ENCODE measurements around the gene UBASH3A. TPM values are rescaled to one million over a fixed set of nuclear protein-coding genes. Genes with fewer than 3 reads are reported as not detected.

The UBASH3A gene
- total RNA-seq, 1 donor from 2014 or later, result not detected

GRCh38 chr21:42379426-42380215 is 24.1 kb upstream of the UBASH3A start:
- no peak for TF ChIP-seq CTCF (IDR thresholded peaks at IDR 0.05; ENCODE audit: partially characterized antibody, unreplicated experiment)
- peaks cover 3% of the 10 kb centered on the region for H3K9me3 Mint-ChIP-seq (ENCODE audit: unreplicated experiment)
- peaks cover 4% of the 10 kb centered on the region for H3K27me3 Mint-ChIP-seq (ENCODE audit: unreplicated experiment)
- peak; percentile 4 for DNase-seq
- no peak overlapping the region for H3K27ac Mint-ChIP-seq (ENCODE audit: unreplicated experiment)
- H3K36me3 Mint-ChIP-seq (ENCODE audit: unreplicated experiment), result peaks cover 7% of the 10 kb centered on the region
- no peak overlapping the region for H3K4me3 Mint-ChIP-seq (ENCODE audit: unreplicated experiment)
- H3K4me1 Mint-ChIP-seq (ENCODE audit: low read depth, unreplicated experiment), result no peaks in the 10 kb centered on the region

- Mint-ChIP-seq H3K27ac (ENCODE audit: unreplicated experiment) (no peak overlapping the region), H3K4me1 (ENCODE audit: low read depth, unreplicated experiment) (no peaks in the 10 kb centered on the region), H3K4me3 (ENCODE audit: unreplicated experiment) (no peak overlapping the region), H3K9me3 (ENCODE audit: unreplicated experiment) (peaks cover 3% of the 10 kb centered on the region), H3K36me3 (ENCODE audit: unreplicated experiment) (peaks cover 7% of the 10 kb centered on the region), H3K27me3 (ENCODE audit: unreplicated experiment) (peaks cover 4% of the 10 kb centered on the region)
- DNase-seq, result peak; percentile 26
- peak; percentile 33 for TF ChIP-seq CTCF (IDR thresholded peaks at IDR 0.05; ENCODE audit: partially characterized antibody, unreplicated experiment)
Observed at GRCh38 chr21:42381347-42381984, 22.2 kb upstream of the UBASH3A start.

GRCh38 chr21:42382915-42383314 is 20.8 kb upstream of the UBASH3A start:
- Mint-ChIP-seq H3K27ac (ENCODE audit: unreplicated experiment) (no peak overlapping the region), H3K9me3 (ENCODE audit: unreplicated experiment) (peaks cover 5% of the 10 kb centered on the region), H3K27me3 (ENCODE audit: unreplicated experiment) (peaks cover 1% of the 10 kb centered on the region), H3K4me1 (ENCODE audit: low read depth, unreplicated experiment) (peaks cover 6% of the 10 kb centered on the region), H3K4me3 (ENCODE audit: unreplicated experiment) (no peak overlapping the region), H3K36me3 (ENCODE audit: unreplicated experiment) (peaks cover 14% of the 10 kb centered on the region)
- no peak for TF ChIP-seq CTCF (IDR thresholded peaks at IDR 0.05; ENCODE audit: partially characterized antibody, unreplicated experiment)
- peak; percentile 6 for DNase-seq

GRCh38 chr21:42383331-42383730 is 20.4 kb upstream of the UBASH3A start:
- H3K4me1 Mint-ChIP-seq (ENCODE audit: low read depth, unreplicated experiment), result peaks cover 6% of the 10 kb centered on the region
- peaks cover 4% of the 10 kb centered on the region for H3K9me3 Mint-ChIP-seq (ENCODE audit: unreplicated experiment)
- no peak overlapping the region for H3K27ac Mint-ChIP-seq (ENCODE audit: unreplicated experiment)
- H3K27me3 Mint-ChIP-seq (ENCODE audit: unreplicated experiment), result peaks cover 1% of the 10 kb centered on the region
- peak; percentile 3 for DNase-seq
- no peak for TF ChIP-seq CTCF (IDR thresholded peaks at IDR 0.05; ENCODE audit: partially characterized antibody, unreplicated experiment)
- H3K4me3 Mint-ChIP-seq (ENCODE audit: unreplicated experiment), result no peak overlapping the region
- peaks cover 14% of the 10 kb centered on the region for H3K36me3 Mint-ChIP-seq (ENCODE audit: unreplicated experiment)
